ENCODE results near the gene ELMO1.

The ELMO1 gene

GRCh38 chr7:37309493-37309892, 139.2 kb downstream of the ELMO1 start:
- ChIA-PET CTCF (interaction anchor here (1.0 kb wide), 1 partner anchor 24 kb away, joined by 3 read pairs; no protein-coding TSS in a partner anchor), POLR2A (no interaction called here)
- DNase-seq (ENCODE audit: extremely low spot score): no peak
- no peak for TF ChIP-seq FOXA1 (IDR thresholded peaks at IDR 0.05)
- no peak for TF ChIP-seq SUZ12 (IDR thresholded peaks at IDR 0.05)
- no peak for TF ChIP-seq ZNF384 (IDR thresholded peaks at IDR 0.05)
- no peak for TF ChIP-seq L3MBTL2 (conservative IDR thresholded peaks at IDR 0.05)
- TF ChIP-seq ELF4 (IDR thresholded peaks at IDR 0.05): no peak
- no peak for TF ChIP-seq HDGF (IDR thresholded peaks at IDR 0.05; ENCODE audit: borderline replicate concordance)
- no peak for TF ChIP-seq FOXM1 (IDR thresholded peaks at IDR 0.05; ENCODE audit: borderline replicate concordance)
- no peak for TF ChIP-seq CTBP1 (IDR thresholded peaks at IDR 0.05; ENCODE audit: borderline replicate concordance)
- no peak for TF ChIP-seq ARNT (IDR thresholded peaks at IDR 0.05)
- TF ChIP-seq FOXK2 (IDR thresholded peaks at IDR 0.05): no peak
- no peak for TF ChIP-seq LEF1 (IDR thresholded peaks at IDR 0.05; ENCODE audit: borderline replicate concordance)
- TF ChIP-seq SP1 (IDR thresholded peaks at IDR 0.05): no peak
- no peak for TF ChIP-seq NFRKB (IDR thresholded peaks at IDR 0.05)
- TF ChIP-seq TARDBP (IDR thresholded peaks at IDR 0.05): no peak
- no peak for TF ChIP-seq BHLHE40 (IDR thresholded peaks at IDR 0.05; ENCODE audit: borderline replicate concordance)
- no peak for TF ChIP-seq PKNOX1 (IDR thresholded peaks at IDR 0.05)

- ChIA-PET POLR2A (no interaction called here), CTCF (no interaction called here)
- TF ChIP-seq SUZ12 (IDR thresholded peaks at IDR 0.05) (no peak), NFRKB (IDR thresholded peaks at IDR 0.05) (no peak), BHLHE40 (IDR thresholded peaks at IDR 0.05; ENCODE audit: borderline replicate concordance) (no peak), ARNT (IDR thresholded peaks at IDR 0.05) (no peak), LEF1 (IDR thresholded peaks at IDR 0.05; ENCODE audit: borderline replicate concordance) (no peak)
These were observed 143.7 kb downstream of the ELMO1 start for GRCh38 chr7:37304921-37305320.

GRCh38 chr7:37297546-37297945, 151.1 kb downstream of the ELMO1 start:
- ChIA-PET POLR2A (no interaction called here), CTCF (no interaction called here)

More at GRCh38 chr7:37304921-37305320, 143.7 kb downstream of the ELMO1 start:
- DNase-seq (ENCODE audit: extremely low spot score): no peak

GRCh38 chr7:37295401-37295800, 153.3 kb downstream of the ELMO1 start:
- CTCF ChIA-PET: no interaction called here
- POLR2A ChIA-PET: no interaction called here
- no peak for TF ChIP-seq ARNT (IDR thresholded peaks at IDR 0.05)
- TF ChIP-seq FOXK2 (IDR thresholded peaks at IDR 0.05): no peak
- TF ChIP-seq FOXA1 (IDR thresholded peaks at IDR 0.05): no peak
- no peak for TF ChIP-seq ELF4 (IDR thresholded peaks at IDR 0.05)
- DNase-seq (ENCODE audit: extremely low spot score): no peak

More at GRCh38 chr7:37297546-37297945, 151.1 kb downstream of the ELMO1 start:
- no peak for DNase-seq (ENCODE audit: extremely low spot score)
- TF ChIP-seq LEF1 (IDR thresholded peaks at IDR 0.05; ENCODE audit: borderline replicate concordance) (no peak), BHLHE40 (IDR thresholded peaks at IDR 0.05; ENCODE audit: borderline replicate concordance) (no peak), SUZ12 (IDR thresholded peaks at IDR 0.05) (no peak), PKNOX1 (IDR thresholded peaks at IDR 0.05) (no peak), FOXA1 (IDR thresholded peaks at IDR 0.05) (no peak), SP1 (IDR thresholded peaks at IDR 0.05) (no peak), CTBP1 (IDR thresholded peaks at IDR 0.05; ENCODE audit: borderline replicate concordance) (no peak), ELF4 (IDR thresholded peaks at IDR 0.05) (no peak), ZNF384 (IDR thresholded peaks at IDR 0.05) (no peak), ARNT (IDR thresholded peaks at IDR 0.05) (no peak), L3MBTL2 (conservative IDR thresholded peaks at IDR 0.05) (no peak), HDGF (IDR thresholded peaks at IDR 0.05; ENCODE audit: borderline replicate concordance) (no peak), NFRKB (IDR thresholded peaks at IDR 0.05) (no peak), FOXM1 (IDR thresholded peaks at IDR 0.05; ENCODE audit: borderline replicate concordance) (no peak), FOXK2 (IDR thresholded peaks at IDR 0.05) (no peak), TARDBP (IDR thresholded peaks at IDR 0.05) (no peak)

- POLR2A ChIA-PET: no interaction called here
- CTCF ChIA-PET: no interaction called here
- TF ChIP-seq ZNF384 (IDR thresholded peaks at IDR 0.05) (no peak), ARNT (IDR thresholded peaks at IDR 0.05) (no peak), HDGF (IDR thresholded peaks at IDR 0.05; ENCODE audit: borderline replicate concordance) (no peak), FOXM1 (IDR thresholded peaks at IDR 0.05; ENCODE audit: borderline replicate concordance) (no peak), SUZ12 (IDR thresholded peaks at IDR 0.05) (no peak), NFRKB (IDR thresholded peaks at IDR 0.05) (no peak), BHLHE40 (IDR thresholded peaks at IDR 0.05; ENCODE audit: borderline replicate concordance) (no peak), SP1 (IDR thresholded peaks at IDR 0.05) (no peak), PKNOX1 (IDR thresholded peaks at IDR 0.05) (no peak)
- no peak for DNase-seq (ENCODE audit: extremely low spot score)
These were observed 157.9 kb downstream of the ELMO1 start for GRCh38 chr7:37290731-37291130.

- POLR2A ChIA-PET: no interaction called here
These were observed 158.9 kb downstream of the ELMO1 start for GRCh38 chr7:37289781-37290180.

More at GRCh38 chr7:37289781-37290180, 158.9 kb downstream of the ELMO1 start:
- no peak for TF ChIP-seq L3MBTL2 (conservative IDR thresholded peaks at IDR 0.05)
- TF ChIP-seq BHLHE40 (IDR thresholded peaks at IDR 0.05; ENCODE audit: borderline replicate concordance): no peak
- TF ChIP-seq ARNT (IDR thresholded peaks at IDR 0.05): no peak
- no peak for TF ChIP-seq HDGF (IDR thresholded peaks at IDR 0.05; ENCODE audit: borderline replicate concordance)
- TF ChIP-seq PKNOX1 (IDR thresholded peaks at IDR 0.05): no peak
- no peak for TF ChIP-seq FOXK2 (IDR thresholded peaks at IDR 0.05)
- TF ChIP-seq NFRKB (IDR thresholded peaks at IDR 0.05): no peak
- TF ChIP-seq SP1 (IDR thresholded peaks at IDR 0.05): no peak
- DNase-seq (ENCODE audit: extremely low spot score): no peak
- CTCF ChIA-PET: interaction anchor here (0.6 kb wide), 1 partner anchor 206 kb away, joined by 4 read pairs; no protein-coding TSS in a partner anchor
